Panc1 (cell line): Measurements from ENCODE around the gene UBC. TPM values are rescaled to one million over a fixed set of nuclear protein-coding genes. Genes with fewer than 3 reads are reported as not detected.

Experiments
- ATAC-seq: fragments of 200-7000 bp; cut with Tn5 transposase; 2 replicates; pipeline ENCODE4 v1.9.1; 2020; ENCODE audit warnings: mild to moderate bottlenecking, moderate library complexity
- BruUV-seq: library from RNA; stranded (reverse); fragments of 400-500 nt; replicated peaks from 2 replicates; lab custom pipeline; 2021; lab: Mats Ljungman, UMichigan
- CTCF ChIA-PET: fragments of 300-600 bp; sonication (Branson Sonifier 250); formaldehyde crosslinking; loops from one replicate; lab custom pipeline; 2022; ENCODE audit warnings: antibody characterized with exemption; lab: Charles Lee
- POLR2A ChIA-PET: fragments of 300-600 bp; sonication (Branson Sonifier 250); formaldehyde crosslinking; loops from one replicate; lab custom pipeline; 2022; ENCODE audit warnings: antibody characterized with exemption; lab: Charles Lee
- DNase-seq: peaks from one replicate; pipeline ENCODE4 v3.0.0-alpha.2; 2010; ENCODE audit warnings: low read depth, low spot score
- H3K27ac ChIP-seq: 2 replicates; pipeline ENCODE4 v1.5.1; 2011; ENCODE audit warnings: mild to moderate bottlenecking, low read length, inconsistent platforms
- H3K27me3 ChIP-seq: fragments of 200-500 bp; sonication (Bioruptor generic); 2 replicates; pipeline ENCODE4 v1.6.0; 2014; ENCODE audit warnings: low read length, inconsistent platforms; ENCODE audit not compliant: control insufficient read depth, insufficient read depth
- H3K36me3 ChIP-seq: fragments of 200-500 bp; sonication (Bioruptor generic); 2 replicates; pipeline ENCODE4 v1.5.1; 2014; ENCODE audit warnings: inconsistent platforms, mild to moderate bottlenecking, low read length, moderate library complexity; ENCODE audit not compliant: control insufficient read depth, insufficient read depth
- H3K4me1 ChIP-seq: 2 replicates; pipeline ENCODE4 v1.5.1; 2011; ENCODE audit warnings: inconsistent platforms, mild to moderate bottlenecking, low read length, moderate library complexity; ENCODE audit not compliant: control insufficient read depth, insufficient read depth
- H3K4me3 ChIP-seq, 2 experiments: 2 replicates each; pipeline ENCODE4 v1.5.1; 2011 to 2012; ENCODE audit warnings: low read depth in 2 of 2, low read length in 2 of 2, mild to moderate bottlenecking in 2 of 2, inconsistent platforms in 1 of 2, moderate library complexity in 1 of 2
- H3K9me3 ChIP-seq: fragments of 200-500 bp; sonication (Bioruptor generic); 2 replicates; pipeline ENCODE4 v1.5.1; 2014; ENCODE audit warnings: low read depth, mild to moderate bottlenecking, inconsistent platforms, low read length, moderate library complexity; ENCODE audit not compliant: control insufficient read depth, insufficient read depth
- POLR2AphosphoS5 ChIP-seq: IDR thresholded peaks from 2 replicates; pipeline ENCODE4 v1.6.1; 2012; ENCODE audit warnings: mild to moderate bottlenecking, low read depth, low read length, moderate library complexity
- SIN3A ChIP-seq: IDR thresholded peaks from 2 replicates; pipeline ENCODE4 v1.6.1; 2012; ENCODE audit warnings: low read depth, mild to moderate bottlenecking, low read length, moderate library complexity, borderline replicate concordance; ENCODE audit not compliant: insufficient read depth
- TCF7L2 ChIP-seq: IDR thresholded peaks from 2 replicates; pipeline ENCODE4 v1.6.1; 2011; ENCODE audit warnings: mild to moderate bottlenecking, low read depth, low read length, inconsistent platforms
- in situ Hi-C: cut with HindIII; loops from 2 replicates; pipeline ENCODE4 v1.10.0; 2016; ENCODE audit warnings: low sequenced_read_pairs, low pct_unique_long_range_greater_than_20kb
- intact Hi-C: fragments of 100-400 bp; cut with micrococcal nuclease; formaldehyde crosslinking; loops from one replicate; pipeline ENCODE4 v1.10.0; 2022; ENCODE audit not compliant: unreplicated experiment
- total RNA-seq: library from RNA; stranded (reverse); gene quantifications from one replicate; pipeline ENCODE4 v1.2.1, GENCODE V29; 2021; ENCODE audit not compliant: unreplicated experiment
- TF ChIP-seq, protein P1 (sequence below): fragments of 450-650 bp; IDR thresholded peaks from 2 replicates; pipeline ENCODE4 v1.5.1; 2017; ENCODE audit warnings: mild to moderate bottlenecking
- TF ChIP-seq, protein P2 (sequence below), 2 experiments: IDR thresholded peaks; 2 replicates each; pipeline ENCODE4 v1.6.1; 2011 to 2012; ENCODE audit warnings: low read depth in 2 of 2, control low read depth in 1 of 2, low read length in 1 of 2, mild to moderate bottlenecking in 1 of 2, moderate library complexity in 1 of 2; ENCODE audit not compliant: insufficient read depth in 1 of 2

UBC gene
- total RNA-seq, 1 experiment from 2014 or later = 1,725 TPM

DNA sequence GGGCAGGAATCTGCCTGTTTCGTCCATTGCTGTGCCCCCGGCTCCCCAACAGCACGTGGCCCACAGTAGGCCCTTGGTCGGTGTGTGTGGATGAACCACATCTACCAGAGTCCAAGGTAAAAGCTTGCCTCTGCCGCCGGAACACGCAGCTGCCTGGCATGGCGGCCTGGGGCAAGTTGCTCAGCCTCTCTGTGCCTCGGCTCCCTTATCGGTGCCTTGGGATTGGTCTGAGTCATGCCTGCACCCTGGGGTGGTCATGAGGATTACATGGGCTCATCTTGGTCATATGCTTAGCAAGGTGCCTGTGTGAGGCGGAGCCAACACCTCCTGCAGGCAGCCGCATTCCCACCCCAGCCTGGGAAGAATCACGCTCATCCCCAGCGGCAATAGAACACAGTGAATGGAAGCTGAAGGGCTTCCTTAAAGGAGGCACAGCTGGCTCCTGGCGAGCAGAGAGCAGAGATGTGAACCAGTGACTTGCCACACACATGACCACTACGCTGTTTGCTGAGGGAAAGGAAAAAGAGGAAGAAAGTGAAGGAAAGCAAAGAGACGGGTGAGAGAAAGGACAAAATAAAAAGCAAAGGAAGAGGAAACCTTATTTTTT, 45.3 kb downstream of the UBC start:
- DNase-seq = no peak
- intact Hi-C loops (no loop called here), in situ Hi-C loops (no loop called here)
- BruUV-seq = no TSS peak
- POLR2A ChIA-PET = no interaction called here
- CTCF ChIA-PET = no interaction called here
- Histone ChIP-seq H3K36me3 (no peaks in the 10 kb centered on the region), H3K27ac (no peak overlapping the region), H3K4me1 (peaks cover 5% of the 10 kb centered on the region), H3K27me3 (no peaks in the 10 kb centered on the region), H3K9me3 (no peaks in the 10 kb centered on the region), H3K4me3 (no peak overlapping the region)
- TF ChIP-seq TCF7L2 (no peak), SIN3A (no peak), POLR2AphosphoS5 (no peak)
- TF ChIP-seq, protein P1, sequence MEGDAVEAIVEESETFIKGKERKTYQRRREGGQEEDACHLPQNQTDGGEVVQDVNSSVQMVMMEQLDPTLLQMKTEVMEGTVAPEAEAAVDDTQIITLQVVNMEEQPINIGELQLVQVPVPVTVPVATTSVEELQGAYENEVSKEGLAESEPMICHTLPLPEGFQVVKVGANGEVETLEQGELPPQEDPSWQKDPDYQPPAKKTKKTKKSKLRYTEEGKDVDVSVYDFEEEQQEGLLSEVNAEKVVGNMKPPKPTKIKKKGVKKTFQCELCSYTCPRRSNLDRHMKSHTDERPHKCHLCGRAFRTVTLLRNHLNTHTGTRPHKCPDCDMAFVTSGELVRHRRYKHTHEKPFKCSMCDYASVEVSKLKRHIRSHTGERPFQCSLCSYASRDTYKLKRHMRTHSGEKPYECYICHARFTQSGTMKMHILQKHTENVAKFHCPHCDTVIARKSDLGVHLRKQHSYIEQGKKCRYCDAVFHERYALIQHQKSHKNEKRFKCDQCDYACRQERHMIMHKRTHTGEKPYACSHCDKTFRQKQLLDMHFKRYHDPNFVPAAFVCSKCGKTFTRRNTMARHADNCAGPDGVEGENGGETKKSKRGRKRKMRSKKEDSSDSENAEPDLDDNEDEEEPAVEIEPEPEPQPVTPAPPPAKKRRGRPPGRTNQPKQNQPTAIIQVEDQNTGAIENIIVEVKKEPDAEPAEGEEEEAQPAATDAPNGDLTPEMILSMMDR = no peak
- TF ChIP-seq, protein P2, sequence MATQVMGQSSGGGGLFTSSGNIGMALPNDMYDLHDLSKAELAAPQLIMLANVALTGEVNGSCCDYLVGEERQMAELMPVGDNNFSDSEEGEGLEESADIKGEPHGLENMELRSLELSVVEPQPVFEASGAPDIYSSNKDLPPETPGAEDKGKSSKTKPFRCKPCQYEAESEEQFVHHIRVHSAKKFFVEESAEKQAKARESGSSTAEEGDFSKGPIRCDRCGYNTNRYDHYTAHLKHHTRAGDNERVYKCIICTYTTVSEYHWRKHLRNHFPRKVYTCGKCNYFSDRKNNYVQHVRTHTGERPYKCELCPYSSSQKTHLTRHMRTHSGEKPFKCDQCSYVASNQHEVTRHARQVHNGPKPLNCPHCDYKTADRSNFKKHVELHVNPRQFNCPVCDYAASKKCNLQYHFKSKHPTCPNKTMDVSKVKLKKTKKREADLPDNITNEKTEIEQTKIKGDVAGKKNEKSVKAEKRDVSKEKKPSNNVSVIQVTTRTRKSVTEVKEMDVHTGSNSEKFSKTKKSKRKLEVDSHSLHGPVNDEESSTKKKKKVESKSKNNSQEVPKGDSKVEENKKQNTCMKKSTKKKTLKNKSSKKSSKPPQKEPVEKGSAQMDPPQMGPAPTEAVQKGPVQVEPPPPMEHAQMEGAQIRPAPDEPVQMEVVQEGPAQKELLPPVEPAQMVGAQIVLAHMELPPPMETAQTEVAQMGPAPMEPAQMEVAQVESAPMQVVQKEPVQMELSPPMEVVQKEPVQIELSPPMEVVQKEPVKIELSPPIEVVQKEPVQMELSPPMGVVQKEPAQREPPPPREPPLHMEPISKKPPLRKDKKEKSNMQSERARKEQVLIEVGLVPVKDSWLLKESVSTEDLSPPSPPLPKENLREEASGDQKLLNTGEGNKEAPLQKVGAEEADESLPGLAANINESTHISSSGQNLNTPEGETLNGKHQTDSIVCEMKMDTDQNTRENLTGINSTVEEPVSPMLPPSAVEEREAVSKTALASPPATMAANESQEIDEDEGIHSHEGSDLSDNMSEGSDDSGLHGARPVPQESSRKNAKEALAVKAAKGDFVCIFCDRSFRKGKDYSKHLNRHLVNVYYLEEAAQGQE (IDR thresholded peaks at IDR 0.05; ENCODE audit: insufficient read depth in 1 of 2, low read depth in 2 of 2, low read length in 1 of 2) = no peak
- ATAC-seq = no peak

DNA sequence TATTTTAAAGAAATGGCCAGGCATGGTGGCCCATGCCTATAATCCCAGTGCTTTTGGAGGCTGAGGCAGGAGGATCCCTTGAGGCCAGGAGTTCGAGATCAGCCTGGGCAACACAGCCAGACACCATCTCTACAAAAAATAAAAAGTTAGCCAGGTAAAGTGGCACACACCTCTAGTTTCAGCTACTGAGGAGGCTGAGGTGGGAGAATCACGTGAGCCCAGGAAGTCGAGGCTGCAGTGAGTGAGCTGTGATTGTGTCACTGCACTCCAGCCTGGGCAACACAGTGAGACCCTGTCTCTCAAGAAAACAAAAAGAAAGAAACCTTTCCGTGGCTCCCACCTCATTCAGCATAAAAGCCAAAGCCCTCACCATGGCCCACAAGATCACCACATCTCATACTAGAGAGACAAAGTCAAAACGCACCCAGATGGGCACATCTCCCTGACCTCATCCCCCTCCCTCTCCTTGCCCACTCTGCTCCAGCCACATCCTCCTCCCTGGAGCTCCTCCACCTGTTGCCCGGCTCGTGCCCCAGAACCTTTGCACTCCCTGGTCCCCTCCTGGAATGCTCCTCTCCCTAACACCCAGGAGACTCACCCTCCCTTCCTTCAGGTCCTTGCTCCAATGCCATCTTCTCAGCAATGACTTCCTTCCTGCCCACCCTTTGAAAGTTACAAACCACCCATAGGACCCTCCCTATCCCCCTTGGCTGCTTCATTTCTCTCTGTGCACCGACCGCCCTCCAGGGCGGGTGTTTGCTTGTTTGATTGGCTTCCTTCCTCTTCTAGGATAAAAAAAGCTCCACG, 46.0 kb downstream of the UBC start:
- Histone ChIP-seq H3K36me3 (no peaks in the 10 kb centered on the region), H3K27me3 (no peaks in the 10 kb centered on the region), H3K4me3 (no peak overlapping the region), H3K9me3 (no peaks in the 10 kb centered on the region), H3K4me1 (peaks cover 6% of the 10 kb centered on the region), H3K27ac (no peak overlapping the region)
- DNase-seq (no peak), ATAC-seq (no peak)
- CTCF ChIA-PET = no interaction called here
- no peak for TF ChIP-seq SIN3A
- TF ChIP-seq TCF7L2 = no peak
- TF ChIP-seq, protein P1 = no peak
- no TSS peak for BruUV-seq
- in situ Hi-C loops (no loop called here), intact Hi-C loops (no loop called here)
- POLR2A ChIA-PET = no interaction called here
